IMR-90 (cell line): ENCODE data around the gene SIAH1. TPM values are rescaled to one million over a fixed set of nuclear protein-coding genes. Genes with fewer than 3 reads are reported as not detected.

Experiments used
- ATAC-seq: fragments of 200-7000 bp; cut with Tn5 transposase; 2 replicates; pipeline ENCODE4 v1.9.1; 2020; ENCODE audit warnings: low read depth, mild to moderate bottlenecking, moderate library complexity
- BruUV-seq: library from RNA; stranded (reverse); fragments of 400-500 nt; replicated peaks from 2 replicates; lab custom pipeline; 2021; lab: Mats Ljungman, UMichigan
- CTCF ChIA-PET: fragments of 300-600 bp; formaldehyde crosslinking; extraction: SDS; loops from one replicate; lab custom pipeline; 2021; ENCODE audit warnings: antibody characterized with exemption; lab: Yijun Ruan, JAX
- POLR2A ChIA-PET: fragments of 300-600 bp; sonication (Branson Sonifier 250); formaldehyde crosslinking; loops from one replicate; lab custom pipeline; 2022; ENCODE audit warnings: antibody characterized with exemption; ENCODE audit not compliant: unreplicated experiment; lab: Charles Lee
- DNase-seq: peaks from one replicate; pipeline ENCODE4 v3.0.0; 2013
- H2AFZ ChIP-seq: replicated peaks from 2 replicates; pipeline ENCODE3; 2013; ENCODE audit warnings: low read length, mild to moderate bottlenecking; ENCODE audit not compliant: poor library complexity
- H2AK5ac ChIP-seq: 2 replicates; pipeline ENCODE4 v1.6.1; 2013; ENCODE audit warnings: low read depth, low read length, inconsistent platforms
- H2AK9ac ChIP-seq: replicated peaks from 2 replicates; pipeline ENCODE3; 2013; ENCODE audit warnings: mild to moderate bottlenecking, low read depth, low read length, moderate library complexity; ENCODE audit not compliant: poor library complexity
- H2BK120ac ChIP-seq: 2 replicates; pipeline ENCODE4 v1.6.1; 2013; ENCODE audit warnings: low read depth, low read length, inconsistent platforms
- H2BK15ac ChIP-seq: 3 replicates; pipeline ENCODE4 v1.6.1; 2013; ENCODE audit warnings: low read depth, low read length, inconsistent platforms
- H2BK20ac ChIP-seq: 2 replicates; pipeline ENCODE4 v1.6.1; 2013; ENCODE audit warnings: low read depth, mild to moderate bottlenecking, inconsistent platforms, low read length, moderate library complexity
- H2BK5ac ChIP-seq: 2 replicates; pipeline ENCODE4 v1.6.1; 2013; ENCODE audit warnings: mild to moderate bottlenecking, low read depth, low read length, inconsistent platforms; ENCODE audit not compliant: poor library complexity, severe bottlenecking
- H3K14ac ChIP-seq: replicated peaks from 2 replicates; pipeline ENCODE4 v1.6.1; 2013; ENCODE audit warnings: low read depth, low read length, inconsistent platforms
- H3K18ac ChIP-seq: 2 replicates; pipeline ENCODE4 v1.6.1; 2013; ENCODE audit warnings: low read depth, low read length, control low read depth
- H3K23ac ChIP-seq: 2 replicates; pipeline ENCODE4 v1.6.1; 2013; ENCODE audit warnings: low read depth, low read length, inconsistent platforms
- H3K27ac ChIP-seq: 2 replicates; pipeline ENCODE4 v1.5.1; 2013; ENCODE audit warnings: mild to moderate bottlenecking, control low read depth, low read length; ENCODE audit not compliant: insufficient read depth
- H3K27me3 ChIP-seq: 2 replicates; pipeline ENCODE4 v1.6.1; 2013; ENCODE audit warnings: low read length; ENCODE audit not compliant: control insufficient read depth, insufficient read depth
- H3K36me3 ChIP-seq: 2 replicates; pipeline ENCODE4 v1.6.1; 2013; ENCODE audit warnings: low read length, mixed read lengths; ENCODE audit not compliant: control insufficient read depth, insufficient read depth
- H3K4ac ChIP-seq: 2 replicates; pipeline ENCODE4 v1.6.1; 2013; ENCODE audit warnings: low read depth, low read length, inconsistent platforms
- H3K4me1 ChIP-seq: 2 replicates; pipeline ENCODE4 v1.6.1; 2013; ENCODE audit warnings: low read length, mixed read lengths; ENCODE audit not compliant: control insufficient read depth, insufficient read depth
- H3K4me2 ChIP-seq: 2 replicates; pipeline ENCODE4 v1.6.1; 2013; ENCODE audit warnings: low read depth, mild to moderate bottlenecking, control low read depth, low read length, moderate library complexity
- H3K4me3 ChIP-seq: 2 replicates; pipeline ENCODE4 v1.5.1; 2013; ENCODE audit warnings: low read depth, mild to moderate bottlenecking, control low read depth, low read length, moderate library complexity; ENCODE audit not compliant: insufficient read depth
- H3K56ac ChIP-seq: 2 replicates; pipeline ENCODE4 v1.6.1; 2013; ENCODE audit warnings: low read length, inconsistent platforms; ENCODE audit not compliant: insufficient read depth; ENCODE audit errors: extremely low read depth
- H3K79me1 ChIP-seq, 2 experiments: 2 replicates each; pipeline ENCODE4 v1.6.1; 2013; ENCODE audit warnings: low read length in 2 of 2, inconsistent platforms in 1 of 2, low read depth in 1 of 2
- H3K9ac ChIP-seq: 2 replicates; pipeline ENCODE4 v1.6.1; 2013; ENCODE audit warnings: low read depth, low read length, control low read depth
- H3K9me1 ChIP-seq: 2 replicates; pipeline ENCODE4 v1.6.1; 2013; ENCODE audit warnings: low read length, inconsistent platforms; ENCODE audit not compliant: insufficient read depth
- H3K9me3 ChIP-seq: 2 replicates; pipeline ENCODE4 v1.6.1; 2013; ENCODE audit warnings: low read length; ENCODE audit not compliant: control insufficient read depth, insufficient read depth
- H4K20me1 ChIP-seq: 2 replicates; pipeline ENCODE4 v1.6.1; 2013; ENCODE audit warnings: low read length, inconsistent platforms; ENCODE audit not compliant: insufficient read depth
- H4K5ac ChIP-seq: 2 replicates; pipeline ENCODE4 v1.6.1; 2013; ENCODE audit warnings: mild to moderate bottlenecking, low read depth, low read length, control low read depth
- H4K8ac ChIP-seq, 2 experiments: 2 replicates each; pipeline ENCODE4 v1.6.1; 2013; ENCODE audit warnings: low read depth in 2 of 2, low read length in 2 of 2, control low read depth in 1 of 2, inconsistent platforms in 1 of 2
- H4K91ac ChIP-seq: 2 replicates; pipeline ENCODE4 v1.6.1; 2013; ENCODE audit warnings: low read depth, low read length, inconsistent platforms; ENCODE audit not compliant: insufficient read depth
- BHLHE40 ChIP-seq: fragments of 150-350 bp; IDR thresholded peaks from 2 replicates; pipeline ENCODE4 v1.6.1; 2016; ENCODE audit warnings: mild to moderate bottlenecking, low read depth, low read length
- CHD1 ChIP-seq: IDR thresholded peaks from 2 replicates; pipeline ENCODE4 v1.6.1; 2012; ENCODE audit warnings: low read depth, low read length, improper control_type of control experiment
- ELK1 ChIP-seq: fragments of 150-350 bp; IDR thresholded peaks from 2 replicates; pipeline ENCODE4 v1.6.1; 2016; ENCODE audit warnings: low read depth, mild to moderate bottlenecking, low read length, moderate library complexity, borderline replicate concordance
- FOS ChIP-seq: fragments of 150-350 bp; IDR thresholded peaks from 2 replicates; pipeline ENCODE4 v1.6.1; 2016; ENCODE audit warnings: low read depth, low read length
- MAFK ChIP-seq: IDR thresholded peaks from 2 replicates; pipeline ENCODE4 v1.6.1; 2012; ENCODE audit warnings: low read depth, low read length, improper control_type of control experiment
- MAZ ChIP-seq: IDR thresholded peaks from 2 replicates; pipeline ENCODE4 v1.6.1; 2012; ENCODE audit warnings: low read depth, mild to moderate bottlenecking, low read length, improper control_type of control experiment, moderate library complexity, borderline replicate concordance
- MXI1 ChIP-seq: IDR thresholded peaks from 2 replicates; pipeline ENCODE4 v1.6.1; 2012; ENCODE audit warnings: low read depth, mild to moderate bottlenecking, low read length, moderate library complexity, borderline replicate concordance
- NFE2L2 ChIP-seq: fragments of 150-350 bp; IDR thresholded peaks from 2 replicates; pipeline ENCODE4 v1.6.1; 2016; ENCODE audit warnings: low read depth, mild to moderate bottlenecking, low read length
- POLR2A ChIP-seq: IDR thresholded peaks from 2 replicates; pipeline ENCODE4 v1.6.1; 2012; ENCODE audit warnings: mild to moderate bottlenecking, low read depth, low read length
- RAD21 ChIP-seq: IDR thresholded peaks from 2 replicates; pipeline ENCODE4 v1.6.1; 2012; ENCODE audit warnings: low read length, improper control_type of control experiment
- RCOR1 ChIP-seq: IDR thresholded peaks from 2 replicates; pipeline ENCODE4 v1.6.1; 2012; ENCODE audit warnings: mild to moderate bottlenecking, low read length, improper control_type of control experiment; ENCODE audit not compliant: insufficient replicate concordance
- RFX5 ChIP-seq: IDR thresholded peaks from 2 replicates; pipeline ENCODE4 v1.8.0; 2012; ENCODE audit warnings: low read depth, mild to moderate bottlenecking, low read length, moderate library complexity
- SMC3 ChIP-seq: fragments of 150-350 bp; IDR thresholded peaks from 2 replicates; pipeline ENCODE4 v1.6.1; 2016; ENCODE audit warnings: low read depth, mild to moderate bottlenecking, antibody characterized with exemption, low read length, moderate library complexity
- USF2 ChIP-seq: fragments of 150-350 bp; IDR thresholded peaks from 2 replicates; pipeline ENCODE4 v1.6.1; 2017; ENCODE audit warnings: mild to moderate bottlenecking, antibody characterized with exemption, low read length, low read depth
- WGBS, 2 experiments: methylation state at CpG; one replicate each; pipeline versions ENCODE4 v1.1.5 to v1.1.7; 2013; ENCODE audit warnings: missing lambda C conversion rate in 2 of 2; ENCODE audit not compliant: insufficient read length in 1 of 2; ENCODE audit errors: extremely low coverage in 2 of 2; 5-methylcytosine and 5-hydroxymethylcytosine counted together
- dilution Hi-C: fragments of 300-500 bp; cut with HindIII; formaldehyde crosslinking; loops from one replicate; pipeline ENCODE4 v1.14.3; 2018; ENCODE audit warnings: low sequenced_read_pairs; ENCODE audit not compliant: unreplicated experiment
- in situ Hi-C: fragments of 300-500 bp; cut with MboI; formaldehyde crosslinking; loops from 3 replicates; pipeline ENCODE4 v1.14.3; 2019; ENCODE audit warnings: low sequenced_read_pairs, inconsistent platforms, mixed read lengths
- intact Hi-C: fragments of 100-400 bp; cut with micrococcal nuclease; formaldehyde crosslinking; loops from 2 replicates; pipeline ENCODE4 v1.10.0; 2022
- polyA plus RNA-seq, 3 experiments: library from polyadenylated mRNA; depleted of rRNA; stranded (reverse); fragments of >200 nt; gene quantifications; 2 replicates each; pipeline ENCODE4 v1.2.3, GENCODE V29; 2012; ENCODE audit warnings: low replicate concordance in 1 of 3
- total RNA-seq: library from RNA; depleted of rRNA; stranded (reverse); fragments of >200 nt; gene quantifications from 2 replicates; pipeline ENCODE4 v1.2.3, GENCODE V29; 2012

SIAH1 gene
- total and polyA plus RNA-seq, 2 of the 4 experiments (the other 2 are of a cell fraction), result 10.3 to 17.7 TPM

GRCh38 chr16:48433116-48433849 is 48.1 kb upstream of the SIAH1 start:
- H3K9ac ChIP-seq, result no peak overlapping the region
- H3K4me2 ChIP-seq, result no peak overlapping the region
- H3K4me3 ChIP-seq, result no peak overlapping the region
- H2BK15ac ChIP-seq, result no peak overlapping the region
- TF ChIP-seq SMC3, result no peak
- TF ChIP-seq NFE2L2, result no peak
- TF ChIP-seq USF2, result no peak
- no peak for TF ChIP-seq MXI1
- no peak for TF ChIP-seq MAZ
- no peak for TF ChIP-seq CHD1
- no peak for TF ChIP-seq RFX5
- no peak for TF ChIP-seq POLR2A
- no peak for TF ChIP-seq RAD21
- no peak for TF ChIP-seq RCOR1
- no peak for TF ChIP-seq FOS
- no peak for TF ChIP-seq MAFK
- no peak for TF ChIP-seq BHLHE40
- TF ChIP-seq ELK1, result no peak
- BruUV-seq, result no TSS peak
- H2BK120ac ChIP-seq, result no peak overlapping the region
- peaks cover 7% of the 10 kb centered on the region for H3K4me1 ChIP-seq
- 86% methylated on average over 11 of the region's 18 CpGs; no CpG with 5 or more reads in 1 of the 2 experiments for WGBS, 2 experiments
- H3K4ac ChIP-seq, result 0 out of 2 replicates have a peak overlapping the region, but pooled peaks have one; percentile 0
- no peak overlapping the region for H3K18ac ChIP-seq
- no peak overlapping the region for H3K56ac ChIP-seq
- dilution Hi-C loops (no loop called here), in situ Hi-C loops (no loop called here), intact Hi-C loops (no loop called here)
- H3K27ac ChIP-seq, result no peak overlapping the region
- no peaks in the 10 kb centered on the region for H3K27me3 ChIP-seq
- DNase-seq, result no peak
- peak overlapping the region; percentile 47; the same call in 1 of the 2 replicates for H2AK5ac ChIP-seq
- no peak overlapping the region for H4K8ac ChIP-seq
- ATAC-seq, result no peak
- H3K9me1 ChIP-seq, result peaks cover 12% of the 10 kb centered on the region
- H3K36me3 ChIP-seq, result no peaks in the 10 kb centered on the region
- H4K91ac ChIP-seq, result no peak overlapping the region
- CTCF ChIA-PET, result no interaction called here
- H2BK20ac ChIP-seq, result no peak overlapping the region
- H3K79me1 ChIP-seq, result no peaks in the 10 kb centered on the region
- no peak overlapping the region for H3K14ac ChIP-seq
- H2BK5ac ChIP-seq, result no peak overlapping the region
- H3K9me3 ChIP-seq, result no peaks in the 10 kb centered on the region
- H2AFZ ChIP-seq, result peak overlapping the region; percentile 59
- H4K5ac ChIP-seq, result no peak overlapping the region
- POLR2A ChIA-PET, result no interaction called here
- no peak overlapping the region for H2AK9ac ChIP-seq
- H4K20me1 ChIP-seq, result no peaks in the 10 kb centered on the region
- H3K23ac ChIP-seq, result no peak overlapping the region
